ENCODE results near the gene RAB38.

The RAB38 gene

GRCh38 chr11:88068848-88069554, 106.2 kb downstream of the RAB38 start:
- Histone ChIP-seq H3K36me3 (ENCODE audit: control insufficient read depth, insufficient read depth, low read length) (no peaks in the 10 kb centered on the region), H3K4me3 (ENCODE audit: extremely low read depth, insufficient read depth, low read length, poor library complexity, severe bottlenecking) (no peak overlapping the region), H3K4me1 (ENCODE audit: control insufficient read depth, insufficient read depth, low read length, poor library complexity, severe bottlenecking) (no peaks in the 10 kb centered on the region), H3K27ac (ENCODE audit: low read depth, low read length, severe bottlenecking) (no peak overlapping the region), H3K9me3 (ENCODE audit: control insufficient read depth, low read length) (peaks cover 4% of the 10 kb centered on the region)
- WGBS, 2 experiments (ENCODE audit: insufficient coverage in 2 of 2) = 82 to 91% methylated on average over 18 to 23 of the region's 27 CpGs

- H3K4me1 ChIP-seq (ENCODE audit: control insufficient read depth, insufficient read depth, low read length, poor library complexity, severe bottlenecking) = no peaks in the 10 kb centered on the region
These were observed 109.2 kb downstream of the RAB38 start for GRCh38 chr11:88066090-88066489.

GRCh38 chr11:88064097-88064705, 111.0 kb downstream of the RAB38 start:
- H3K9me3 ChIP-seq (ENCODE audit: control insufficient read depth, low read length) = peaks cover 2% of the 10 kb centered on the region
- WGBS, 2 experiments (ENCODE audit: insufficient coverage in 2 of 2) = 100% methylated on average over 1 of the region's 2 CpGs; no CpG with 5 or more reads in 1 of the 2 experiments
- H3K4me1 ChIP-seq (ENCODE audit: control insufficient read depth, insufficient read depth, low read length, poor library complexity, severe bottlenecking) = no peaks in the 10 kb centered on the region
- no peak overlapping the region for H3K4me3 ChIP-seq (ENCODE audit: extremely low read depth, insufficient read depth, low read length, poor library complexity, severe bottlenecking)
- no peaks in the 10 kb centered on the region for H3K36me3 ChIP-seq (ENCODE audit: control insufficient read depth, insufficient read depth, low read length)
- H3K27ac ChIP-seq (ENCODE audit: low read depth, low read length, severe bottlenecking) = no peak overlapping the region

More at GRCh38 chr11:88066090-88066489, 109.2 kb downstream of the RAB38 start:
- Histone ChIP-seq H3K4me3 (ENCODE audit: extremely low read depth, insufficient read depth, low read length, poor library complexity, severe bottlenecking) (no peak overlapping the region), H3K9me3 (ENCODE audit: control insufficient read depth, low read length) (peaks cover 4% of the 10 kb centered on the region), H3K27ac (ENCODE audit: low read depth, low read length, severe bottlenecking) (no peak overlapping the region), H3K36me3 (ENCODE audit: control insufficient read depth, insufficient read depth, low read length) (no peaks in the 10 kb centered on the region)
- no CpG with 5 or more reads among the region's 2 CpGs for WGBS, 2 experiments (ENCODE audit: insufficient coverage in 2 of 2)
